Measurements from ENCODE around the gene GZMA.

DNA sequence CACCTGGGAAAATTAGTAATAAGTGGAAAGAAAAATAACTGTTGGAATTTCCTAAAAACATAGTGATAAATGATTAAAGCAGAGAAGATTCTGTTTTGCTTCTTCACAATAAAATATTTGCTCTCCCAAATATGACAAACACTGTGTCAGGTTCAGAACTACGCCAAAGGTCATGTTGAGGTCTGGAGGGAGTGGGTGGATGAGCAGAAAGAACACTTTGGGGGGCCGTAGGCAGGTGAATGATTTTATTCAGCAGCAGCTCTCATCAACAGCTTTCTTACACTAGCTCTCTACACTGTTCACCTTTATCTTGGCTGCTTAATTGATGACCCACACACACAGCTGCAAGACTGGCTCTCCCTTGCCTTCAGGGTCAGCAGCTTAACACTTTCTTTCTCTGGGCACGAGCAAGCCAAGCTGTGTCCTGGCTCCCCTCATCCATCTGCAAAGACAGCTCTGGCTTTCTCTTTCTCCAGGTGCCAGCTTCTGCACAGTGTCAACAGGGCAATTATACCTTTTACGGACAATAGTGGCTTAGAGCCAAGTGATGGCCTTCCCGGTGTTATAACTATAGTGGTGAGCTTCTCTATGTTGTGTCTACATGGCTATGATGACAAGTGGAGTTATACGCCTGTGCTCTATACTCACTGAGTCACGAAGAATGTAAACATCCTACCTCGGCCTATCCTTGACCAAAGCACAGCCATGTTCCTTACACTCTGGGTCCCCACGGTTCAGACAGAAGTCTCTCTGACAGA, 38.6 kb downstream of the GZMA start:
- TF ChIP-seq, protein P1, sequence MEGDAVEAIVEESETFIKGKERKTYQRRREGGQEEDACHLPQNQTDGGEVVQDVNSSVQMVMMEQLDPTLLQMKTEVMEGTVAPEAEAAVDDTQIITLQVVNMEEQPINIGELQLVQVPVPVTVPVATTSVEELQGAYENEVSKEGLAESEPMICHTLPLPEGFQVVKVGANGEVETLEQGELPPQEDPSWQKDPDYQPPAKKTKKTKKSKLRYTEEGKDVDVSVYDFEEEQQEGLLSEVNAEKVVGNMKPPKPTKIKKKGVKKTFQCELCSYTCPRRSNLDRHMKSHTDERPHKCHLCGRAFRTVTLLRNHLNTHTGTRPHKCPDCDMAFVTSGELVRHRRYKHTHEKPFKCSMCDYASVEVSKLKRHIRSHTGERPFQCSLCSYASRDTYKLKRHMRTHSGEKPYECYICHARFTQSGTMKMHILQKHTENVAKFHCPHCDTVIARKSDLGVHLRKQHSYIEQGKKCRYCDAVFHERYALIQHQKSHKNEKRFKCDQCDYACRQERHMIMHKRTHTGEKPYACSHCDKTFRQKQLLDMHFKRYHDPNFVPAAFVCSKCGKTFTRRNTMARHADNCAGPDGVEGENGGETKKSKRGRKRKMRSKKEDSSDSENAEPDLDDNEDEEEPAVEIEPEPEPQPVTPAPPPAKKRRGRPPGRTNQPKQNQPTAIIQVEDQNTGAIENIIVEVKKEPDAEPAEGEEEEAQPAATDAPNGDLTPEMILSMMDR (IDR thresholded peaks at IDR 0.05), result no peak
- TF ChIP-seq POLR2A (IDR thresholded peaks at IDR 0.05) (no peak), POLR2AphosphoS5 (IDR thresholded peaks at IDR 0.05) (no peak)
